ENCODE data around the gene ABCA8. TPM values are rescaled to one million over a fixed set of nuclear protein-coding genes. Genes with fewer than 3 reads are reported as not detected.

The ABCA8 gene
- total and polyA plus RNA-seq, 2 of the 8 experiments (the other 6 are each of a cell fraction or from before 2014, with no cell fraction given): not detected

GRCh38 chr17:68822719-68823289 is 132.4 kb downstream of the ABCA8 start:
- Histone ChIP-seq H3K9me3 (ENCODE audit: insufficient read depth in 2 of 2, low read depth in 1 of 2, low read length in 1 of 2) (no peaks in the 10 kb centered on the region), H3K27ac (ENCODE audit: low read depth, low read length) (no peak overlapping the region), H2BK20ac (ENCODE audit: low read length) (no peak overlapping the region), H3K4me2 (ENCODE audit: insufficient read depth in 1 of 2, low read depth in 2 of 2, low read length in 2 of 2) (no peak overlapping the region), H2BK15ac (ENCODE audit: low read length) (no peak overlapping the region), H4K5ac (ENCODE audit: insufficient read length, low read depth, low read length) (no peak overlapping the region), H3K23ac (ENCODE audit: insufficient read length) (no peak overlapping the region), H2AFZ (ENCODE audit: low read length) (no peak overlapping the region), H2BK12ac (ENCODE audit: low read depth, low read length) (no peak overlapping the region), H3K4me1 (replicated peaks in 1 of 4; ENCODE audit: control insufficient read depth in 3 of 4, insufficient read depth in 4 of 4, low read length in 3 of 4) (no peaks in the 10 kb centered on the region), H2AK5ac (ENCODE audit: low read depth, low read length) (no peak overlapping the region), H3K9ac (replicated peaks in 1 of 4; ENCODE audit: extremely low read depth in 1 of 4, low read depth in 3 of 4, low read length in 3 of 4) (no peak overlapping the region), H3K4ac (replicated peaks; ENCODE audit: insufficient read length, low read depth, low read length) (no peak overlapping the region), H3K4me3 (ENCODE audit: extremely low read depth in 1 of 4, insufficient read depth in 2 of 4, low read depth in 3 of 4, low read length in 4 of 4) (no peak overlapping the region), H4K20me1 (replicated peaks in 1 of 2; ENCODE audit: control insufficient read depth in 1 of 2, insufficient read depth in 2 of 2, low read length in 2 of 2) (no peaks in the 10 kb centered on the region), H3K14ac (ENCODE audit: insufficient read length) (no peak overlapping the region), H3K56ac (replicated peaks; ENCODE audit: insufficient read length, low read depth, low read length) (no peak overlapping the region), H3K36me3 (ENCODE audit: control insufficient read depth in 2 of 4, insufficient read depth in 4 of 4, low read length in 3 of 4) (no peaks in the 10 kb centered on the region), H4K91ac (replicated peaks; ENCODE audit: insufficient read length, low read length) (no peak overlapping the region), H3K79me2 (ENCODE audit: control insufficient read depth in 1 of 2, insufficient read depth in 2 of 2, low read length in 2 of 2) (no peaks in the 10 kb centered on the region), H4K8ac (ENCODE audit: extremely low read depth, insufficient read depth, low read length) (no peak overlapping the region), H3K23me2 (ENCODE audit: low read depth, low read length) (no peaks in the 10 kb centered on the region), H2BK120ac (replicated peaks; ENCODE audit: low read depth, low read length) (no peak overlapping the region), H3K18ac (ENCODE audit: extremely low read depth, low read length) (no peak overlapping the region), H2BK5ac (ENCODE audit: low read depth, low read length) (no peak overlapping the region), H3K79me1 (ENCODE audit: low read depth, low read length) (no peaks in the 10 kb centered on the region), H3K27me3 (replicated peaks in 1 of 4; ENCODE audit: control insufficient read depth in 3 of 4, extremely low read depth in 1 of 4, insufficient read depth in 3 of 4, low read length in 3 of 4) (no peaks in the 10 kb centered on the region)
- 93% methylated on average over 3 of the region's 3 CpGs; no CpG with 5 or more reads in 1 of the 2 experiments for WGBS, 2 experiments (ENCODE audit: extremely low coverage in 1 of 2, insufficient coverage in 1 of 2, insufficient read length in 1 of 2, insufficient replicate concordance in 2 of 2, low coverage in 1 of 2, low lambda C conversion rate in 2 of 2, missing lambda C conversion rate in 1 of 2)
- TF ChIP-seq ATF2 (IDR thresholded peaks at IDR 0.05; ENCODE audit: low read length) (no peak), E2F6 (IDR thresholded peaks at IDR 0.05) (no peak), POLR2A (IDR thresholded peaks at IDR 0.05; ENCODE audit: control extremely low read depth in 1 of 2, low read depth in 2 of 2, low read length in 2 of 2) (no peak), CBX8 (IDR thresholded peaks at IDR 0.05; ENCODE audit: borderline replicate concordance, low read depth, low read length) (no peak), RNF2 (IDR thresholded peaks at IDR 0.05; ENCODE audit: borderline replicate concordance, low read depth, low read length, missing control alignments, poor library complexity, severe bottlenecking) (no peak), SAP30 (IDR thresholded peaks at IDR 0.05; ENCODE audit: insufficient read depth, insufficient replicate concordance, low read length) (no peak), PHF8 (conservative IDR thresholded peaks at IDR 0.05; ENCODE audit: low read depth, low read length) (no peak), SIX5 (IDR thresholded peaks at IDR 0.05; ENCODE audit: low read depth, low read length) (no peak), SP1 (IDR thresholded peaks at IDR 0.05; ENCODE audit: low read depth, low read length) (no peak), TCF12 (IDR thresholded peaks at IDR 0.05; ENCODE audit: low read depth, low read length) (no peak), KDM5A (IDR thresholded peaks at IDR 0.05; ENCODE audit: low read length) (no peak), POU5F1 (IDR thresholded peaks at IDR 0.05; ENCODE audit: low read depth, low read length) (no peak)
- ChIA-PET POLR2A (ENCODE audit: partially characterized antibody) (no interaction called here), CTCF (ENCODE audit: partially characterized antibody) (interaction anchor here (0.6 to 0.8 kb wide), 2 partner anchors 47 to 262 kb away, joined by 3 read pairs; no protein-coding TSS in a partner anchor)
- no peak for FAIRE-seq
- no peak for DNase-seq (ENCODE audit: low read depth in 1 of 2, low spot score in 2 of 2)
